Body of pancreas (tissue), 4 donors: ENCODE data around the gene NEIL1. TPM values are rescaled to one million over a fixed set of nuclear protein-coding genes. Genes with fewer than 3 reads are reported as not detected.
"Not testable (repeated sequence)": the region's sequence is repeated elsewhere in the genome, so short reads cannot be mapped to it uniquely, and the experiment has no call there.

ENCODE experiments used
- ATAC-seq: fragments of 150-250 bp; one replicate; pipeline ENCODE4 v1.9.1; 2016
- DNase-seq, 4 donors: peaks; one replicate each; pipeline ENCODE4 v3.0.0-alpha.2; 2019
- H3K27ac ChIP-seq, 4 donors: fragments of 200-600 bp; sonication (generic); 1 replicate in 3 of 4; 2 replicates in 1 of 4; pipeline versions ENCODE4 v1.5.1 to v1.6.1; 2016 to 2019; ENCODE audit warnings: mild to moderate bottlenecking in 1 of 4, mixed read lengths in 1 of 4, moderate library complexity in 1 of 4
- H3K27me3 ChIP-seq, 2 donors: fragments of 200-600 bp; sonication (generic); one replicate each; pipeline ENCODE4 v1.6.0; 2016; ENCODE audit warnings: mild to moderate bottlenecking in 1 of 2
- H3K36me3 ChIP-seq, 2 donors: fragments of 200-600 bp; sonication (generic); replicated peaks in 1 of 2; 2 replicates each; pipeline ENCODE4 v1.5.1; 2016; ENCODE audit warnings: low read depth in 2 of 2; ENCODE audit not compliant: insufficient read depth in 1 of 2
- H3K4me1 ChIP-seq: fragments of 200-600 bp; sonication (generic); one replicate; pipeline ENCODE4 v1.6.0; 2016
- H3K4me3 ChIP-seq, 2 donors: fragments of 200-600 bp; sonication (generic); 1 replicate in 1 of 2; 2 replicates in 1 of 2; pipeline ENCODE4 v1.5.1; 2016 to 2019
- H3K9me3 ChIP-seq, 3 donors: fragments of 200-600 bp; sonication (generic); 1 replicate in 2 of 3; 2 replicates in 1 of 3; pipeline ENCODE4 v1.5.1; 2016
- POLR2A ChIP-seq, 3 donors: fragments of 450-650 bp; IDR thresholded peaks; one replicate each; pipeline ENCODE4 v1.6.1; 2016; ENCODE audit warnings: antibody characterized with exemption in 3 of 3, mild to moderate bottlenecking in 2 of 3
- WGBS, 2 donors: methylation state at CpG; one replicate each; pipeline ENCODE4 v1.1.5; 2017; 5-methylcytosine and 5-hydroxymethylcytosine counted together
- intact Hi-C: fragments of 100-400 bp; cut with DNase I; formaldehyde crosslinking; loops from one replicate; pipeline ENCODE4 v1.15.1; 2023
- total RNA-seq, 2 donors: library from RNA; depleted of rRNA; stranded (reverse); fragments of >200 nt; gene quantifications; one replicate each; pipeline ENCODE4 v1.1.0, GENCODE V29; 2016
- TF ChIP-seq, protein P1 (sequence below), 7 experiments: fragments of 450-650 bp in 4 of 7; fragments of 200-600 bp in 3 of 7; sonication (generic) in 3 of 7; IDR thresholded peaks; one replicate each; pipeline ENCODE4 v1.5.1; 2016 to 2019; ENCODE audit warnings: antibody characterized with exemption in 7 of 7

Gene NEIL1
- total RNA-seq, 2 donors from 2014 or later, result 79.1 to 112 TPM

DNA sequence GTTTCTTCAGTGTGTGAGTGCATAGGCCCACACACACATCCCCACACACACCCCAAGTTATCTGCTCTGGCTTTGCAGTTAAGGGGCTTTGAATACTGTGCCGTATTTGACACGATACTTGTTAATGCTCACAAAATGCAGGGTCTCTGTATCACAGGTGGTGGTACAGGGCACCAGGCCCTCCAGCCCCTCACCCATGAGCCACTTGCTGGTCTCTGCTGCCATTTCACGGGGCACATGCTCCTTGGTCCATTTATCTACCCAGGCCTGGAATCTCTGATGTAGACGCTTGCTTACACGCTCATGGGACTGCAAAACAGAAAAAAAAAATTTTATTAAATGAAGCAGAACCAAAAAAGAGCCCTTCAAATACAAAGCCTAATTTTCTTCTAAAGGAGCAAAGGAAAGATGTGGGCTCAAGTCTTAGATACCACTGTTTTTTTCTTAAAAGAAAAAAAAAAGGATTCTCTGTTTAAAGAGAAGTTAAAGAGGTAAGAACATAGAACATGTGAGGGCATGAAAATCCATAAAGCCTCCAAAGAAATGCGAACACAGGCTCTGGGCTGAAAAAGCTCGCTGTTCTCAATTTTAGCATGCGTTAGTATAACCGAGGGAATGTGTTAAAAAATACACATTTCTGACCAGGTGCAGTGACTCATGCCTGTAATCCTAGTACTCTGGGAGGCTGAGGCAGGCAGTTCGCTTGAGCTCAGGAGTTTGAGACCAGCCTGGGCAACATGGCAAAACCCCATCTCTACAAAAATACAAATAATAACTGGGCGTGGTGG lies 25.3 kb downstream of the NEIL1 start:
- 92 to 93% methylated on average over 11 of the region's 11 CpGs for WGBS, 2 donors
- Histone ChIP-seq H3K27me3 (no peaks in the 10 kb centered on the region), H3K9me3 (no peaks in the 10 kb centered on the region), H3K36me3 (peaks cover 0 to 16% of the 10 kb centered on the region in 2 donors), H3K27ac (no peak overlapping the region), H3K4me3 (no peak overlapping the region), H3K4me1 (peaks cover 22% of the 10 kb centered on the region)
- intact Hi-C loops, result no loop called here
- ATAC-seq (no peak), DNase-seq (no peak)
- no peak for TF ChIP-seq POLR2A (IDR thresholded peaks at IDR 0.05)
- TF ChIP-seq, protein P1, sequence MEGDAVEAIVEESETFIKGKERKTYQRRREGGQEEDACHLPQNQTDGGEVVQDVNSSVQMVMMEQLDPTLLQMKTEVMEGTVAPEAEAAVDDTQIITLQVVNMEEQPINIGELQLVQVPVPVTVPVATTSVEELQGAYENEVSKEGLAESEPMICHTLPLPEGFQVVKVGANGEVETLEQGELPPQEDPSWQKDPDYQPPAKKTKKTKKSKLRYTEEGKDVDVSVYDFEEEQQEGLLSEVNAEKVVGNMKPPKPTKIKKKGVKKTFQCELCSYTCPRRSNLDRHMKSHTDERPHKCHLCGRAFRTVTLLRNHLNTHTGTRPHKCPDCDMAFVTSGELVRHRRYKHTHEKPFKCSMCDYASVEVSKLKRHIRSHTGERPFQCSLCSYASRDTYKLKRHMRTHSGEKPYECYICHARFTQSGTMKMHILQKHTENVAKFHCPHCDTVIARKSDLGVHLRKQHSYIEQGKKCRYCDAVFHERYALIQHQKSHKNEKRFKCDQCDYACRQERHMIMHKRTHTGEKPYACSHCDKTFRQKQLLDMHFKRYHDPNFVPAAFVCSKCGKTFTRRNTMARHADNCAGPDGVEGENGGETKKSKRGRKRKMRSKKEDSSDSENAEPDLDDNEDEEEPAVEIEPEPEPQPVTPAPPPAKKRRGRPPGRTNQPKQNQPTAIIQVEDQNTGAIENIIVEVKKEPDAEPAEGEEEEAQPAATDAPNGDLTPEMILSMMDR (IDR thresholded peaks at IDR 0.05), result no peak

GRCh38 chr15:75380773-75381172 lies 33.9 kb downstream of the NEIL1 start:
- Histone ChIP-seq H3K4me3 (no peak overlapping the region), H3K4me1 (no peaks in the 10 kb centered on the region), H3K27ac (no peak overlapping the region), H3K9me3 (no peaks in the 10 kb centered on the region), H3K36me3 (peaks cover 7 to 36% of the 10 kb centered on the region in 2 donors), H3K27me3 (no peaks in the 10 kb centered on the region)
- WGBS, 2 donors, result 73 to 80% methylated on average over 4 of the region's 4 CpGs
- no peak for ATAC-seq
- no peak for DNase-seq
- intact Hi-C loops, result no loop called here
- no peak for TF ChIP-seq POLR2A (IDR thresholded peaks at IDR 0.05)
- TF ChIP-seq, protein P1 (IDR thresholded peaks at IDR 0.05), result no peak

GRCh38 chr15:75383986-75384385 lies 37.1 kb downstream of the NEIL1 start:
- intact Hi-C loops, H3K9me3 ChIP-seq, H3K4me1 ChIP-seq, H3K4me3 ChIP-seq, ATAC-seq, H3K27me3 ChIP-seq, H3K27ac ChIP-seq: not testable (repeated sequence)
- WGBS, 2 donors, result 38 to 61% methylated on average over 5 of the region's 5 CpGs
- H3K36me3 ChIP-seq, result peaks cover 17 to 43% of the 10 kb centered on the region in 2 donors
- peak in 1 of 4 donors; percentile 15 for DNase-seq

DNA sequence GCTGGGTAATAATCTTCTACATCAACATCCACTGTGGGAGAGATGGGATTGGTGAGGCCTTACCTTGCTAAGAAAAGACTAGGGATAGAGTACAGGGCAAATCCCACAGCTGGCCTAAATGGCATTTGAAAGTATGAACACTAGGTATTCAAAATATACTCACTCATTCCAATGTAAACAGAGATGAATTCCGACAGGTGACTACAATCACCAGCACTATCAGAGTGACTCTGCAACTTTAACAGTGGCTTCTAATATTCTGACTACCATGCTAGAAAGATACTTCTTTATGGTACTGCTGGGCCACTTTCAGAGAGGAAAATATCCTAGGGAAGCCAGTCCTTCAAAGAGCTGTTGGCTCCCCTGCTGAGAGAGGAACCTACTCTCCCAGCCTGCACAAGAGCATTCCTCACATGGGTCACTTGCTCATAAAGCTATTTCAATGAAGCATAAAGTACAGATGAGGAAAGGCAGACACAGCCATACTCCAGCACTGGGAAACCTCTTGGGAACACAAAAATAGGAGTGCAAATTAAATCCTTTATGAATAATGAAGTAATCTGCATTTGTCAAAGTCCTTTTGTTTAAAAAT lies 43.0 kb downstream of the NEIL1 start:
- ATAC-seq, result no peak

DNA sequence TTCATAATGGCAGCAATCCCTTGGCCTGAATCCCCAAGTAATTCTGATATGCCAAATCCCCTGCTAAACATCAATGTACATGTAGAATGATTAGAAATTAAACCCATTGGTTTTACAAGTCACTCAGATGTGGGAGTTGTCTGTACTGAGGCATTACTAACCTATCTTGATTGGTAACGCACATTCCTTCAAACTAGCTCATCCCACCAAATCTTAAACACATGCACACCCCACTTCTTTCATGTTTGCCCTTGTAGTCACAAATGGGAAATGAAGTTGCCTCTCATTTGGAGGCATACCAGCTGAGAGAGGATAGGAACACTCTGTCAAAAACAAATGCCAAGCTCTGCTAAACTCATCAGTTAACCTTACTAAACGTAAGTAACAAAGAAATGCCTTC lies 50.7 kb downstream of the NEIL1 start:
- Histone ChIP-seq H3K4me3 (no peak overlapping the region), H3K9me3 (no peaks in the 10 kb centered on the region), H3K27me3 (no peaks in the 10 kb centered on the region), H3K27ac (no peak overlapping the region), H3K4me1 (no peaks in the 10 kb centered on the region), H3K36me3 (peaks cover 0 to 45% of the 10 kb centered on the region in 2 donors)
- ATAC-seq, result no peak
- intact Hi-C loops, result no loop called here
- no peak for DNase-seq
- 72 to 87% methylated on average over 2 of the region's 2 CpGs for WGBS, 2 donors
- TF ChIP-seq, protein P1 (IDR thresholded peaks at IDR 0.05), result no peak
- no peak for TF ChIP-seq POLR2A (IDR thresholded peaks at IDR 0.05)

More for the DNA sequence above, 43.0 kb downstream of the NEIL1 start:
- intact Hi-C loops, result no loop called here
- H3K27me3 ChIP-seq, result no peaks in the 10 kb centered on the region
- H3K27ac ChIP-seq, result no peak overlapping the region
- WGBS, 2 donors, result 24 to 61% methylated on average over 1 of the region's 1 CpG
- peaks cover 10 to 36% of the 10 kb centered on the region in 2 donors for H3K36me3 ChIP-seq
- H3K4me3 ChIP-seq, result no peak overlapping the region
- DNase-seq, result no peak
- H3K9me3 ChIP-seq, result no peaks in the 10 kb centered on the region
- TF ChIP-seq, protein P1 (IDR thresholded peaks at IDR 0.05), result no peak
- no peak for TF ChIP-seq POLR2A (IDR thresholded peaks at IDR 0.05)
- H3K4me1 ChIP-seq, result no peaks in the 10 kb centered on the region
